Measurements from ENCODE around the gene PRR16.
"Not testable (repeated sequence)": the region's sequence is repeated elsewhere in the genome, so short reads cannot be mapped to it uniquely, and the experiment has no call there.

Gene PRR16

GRCh38 chr5:120463991-120464626 lies at the start of gene PRR16:
TSS of gene PRR16 (plus strand) at chr5:120464300.
- peak; percentile 46 for DNase-seq (ENCODE audit: low spot score)

- peak; percentile 58 for DNase-seq (ENCODE audit: low spot score)
Measured at GRCh38 chr5:120415985-120416384, 48.1 kb upstream of the PRR16 start.

- no peak for DNase-seq (ENCODE audit: low spot score)
Measured at GRCh38 chr5:120419127-120419526, 45.0 kb upstream of the PRR16 start.

- not testable (repeated sequence) for DNase-seq (ENCODE audit: low spot score)
Measured at GRCh38 chr5:120426633-120427275, 37.3 kb upstream of the PRR16 start.

GRCh38 chr5:120430572-120430971 lies 33.5 kb upstream of the PRR16 start:
- no peak for DNase-seq (ENCODE audit: low spot score)

- DNase-seq (ENCODE audit: low spot score) = no peak
Measured at GRCh38 chr5:120432861-120433260, 31.2 kb upstream of the PRR16 start.

- no peak for DNase-seq (ENCODE audit: low spot score)
Measured at GRCh38 chr5:120435129-120435528, 29.0 kb upstream of the PRR16 start.

GRCh38 chr5:120436996-120437395 lies 27.1 kb upstream of the PRR16 start:
- no peak for DNase-seq (ENCODE audit: low spot score)

- DNase-seq (ENCODE audit: low spot score) = no peak
Measured at GRCh38 chr5:120442694-120443093, 21.4 kb upstream of the PRR16 start.

- no peak for DNase-seq (ENCODE audit: low spot score)
Measured at GRCh38 chr5:120443607-120444006, 20.5 kb upstream of the PRR16 start.

GRCh38 chr5:120446068-120446492 lies 18.0 kb upstream of the PRR16 start:
- DNase-seq (ENCODE audit: low spot score) = peak; percentile 23

- no peak for DNase-seq (ENCODE audit: low spot score)
Measured at GRCh38 chr5:120446901-120447300, 17.2 kb upstream of the PRR16 start.

- peak; percentile 8 for DNase-seq (ENCODE audit: low spot score)
Measured at GRCh38 chr5:120447706-120448239, 16.3 kb upstream of the PRR16 start.

- DNase-seq (ENCODE audit: low spot score) = peak; percentile 54
Measured at GRCh38 chr5:120449501-120449900, 14.6 kb upstream of the PRR16 start.

GRCh38 chr5:120450910-120451309 lies 13.2 kb upstream of the PRR16 start:
- no peak for DNase-seq (ENCODE audit: low spot score)

- DNase-seq (ENCODE audit: low spot score) = no peak
Measured at GRCh38 chr5:120451445-120451844, 12.7 kb upstream of the PRR16 start.

- DNase-seq (ENCODE audit: low spot score) = peak; percentile 8
Measured at GRCh38 chr5:120452471-120452870, 11.6 kb upstream of the PRR16 start.

GRCh38 chr5:120454094-120454798 lies 9.9 kb upstream of the PRR16 start:
- DNase-seq (ENCODE audit: low spot score) = peak; percentile 69

GRCh38 chr5:120456006-120456405 lies 8.1 kb upstream of the PRR16 start:
- no peak for DNase-seq (ENCODE audit: low spot score)

- DNase-seq (ENCODE audit: low spot score) = peak; percentile 72
Measured at GRCh38 chr5:120457839-120458507, 6.1 kb upstream of the PRR16 start.

- not testable (repeated sequence) for DNase-seq (ENCODE audit: low spot score)
Measured at GRCh38 chr5:120458508-120458847, 5.6 kb upstream of the PRR16 start.

- DNase-seq (ENCODE audit: low spot score) = no peak
Measured at GRCh38 chr5:120461251-120461650, 2.8 kb upstream of the PRR16 start.
